NCI-H510A (cell line): ENCODE data around the gene POLR3C.

Source experiments
- DNase-seq: peaks from one replicate; lab custom pipeline; 2025; lab: John Stamatoyannopoulos, UW

POLR3C gene

DNA sequence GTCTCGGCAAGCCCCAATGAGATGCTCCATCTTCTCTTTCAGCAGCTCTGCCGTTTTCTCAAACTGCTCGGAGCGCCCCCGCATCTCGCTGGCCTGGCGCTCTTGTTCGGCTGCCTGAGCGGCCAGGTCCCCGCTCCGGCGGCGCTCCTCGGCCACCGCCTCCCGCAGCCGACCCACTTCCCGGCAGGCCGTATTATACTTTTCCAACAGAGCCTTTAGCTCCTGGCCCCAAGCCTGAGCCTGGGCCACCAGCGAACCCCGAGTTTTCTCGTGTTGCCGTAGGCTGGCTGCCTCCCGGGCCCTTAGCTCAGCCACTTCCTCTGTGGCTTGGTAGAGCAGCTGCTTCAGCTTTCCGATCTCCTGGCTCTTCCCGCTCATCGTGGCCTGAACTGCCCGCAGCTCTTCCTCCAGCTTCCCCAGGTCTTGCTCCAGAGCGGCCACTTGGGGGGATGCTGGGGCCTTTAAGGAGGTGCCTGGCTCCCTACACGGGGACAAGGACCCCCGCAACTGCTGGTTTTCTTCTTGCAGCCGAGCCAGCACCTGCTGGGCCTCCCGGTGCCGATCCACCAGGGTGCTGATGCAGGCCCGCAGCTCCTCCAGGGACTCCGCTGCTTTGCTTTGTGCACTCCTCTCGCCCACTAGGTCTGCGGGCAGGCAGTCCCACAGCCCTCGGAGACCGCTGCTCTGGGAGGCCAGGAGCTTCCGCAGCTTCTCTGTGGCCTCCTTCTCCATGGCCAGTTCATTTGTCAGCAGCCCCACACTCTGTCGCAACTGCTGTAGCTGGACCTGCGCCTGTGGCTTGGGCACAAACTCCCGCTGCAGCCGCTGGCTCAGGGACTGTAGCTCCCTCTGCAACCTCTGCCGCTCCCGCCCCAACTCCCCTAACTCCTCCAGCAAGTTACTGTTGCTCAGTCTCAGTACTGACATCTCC is 48.3 kb downstream of the POLR3C start:
- DNase-seq: no peak

DNA sequence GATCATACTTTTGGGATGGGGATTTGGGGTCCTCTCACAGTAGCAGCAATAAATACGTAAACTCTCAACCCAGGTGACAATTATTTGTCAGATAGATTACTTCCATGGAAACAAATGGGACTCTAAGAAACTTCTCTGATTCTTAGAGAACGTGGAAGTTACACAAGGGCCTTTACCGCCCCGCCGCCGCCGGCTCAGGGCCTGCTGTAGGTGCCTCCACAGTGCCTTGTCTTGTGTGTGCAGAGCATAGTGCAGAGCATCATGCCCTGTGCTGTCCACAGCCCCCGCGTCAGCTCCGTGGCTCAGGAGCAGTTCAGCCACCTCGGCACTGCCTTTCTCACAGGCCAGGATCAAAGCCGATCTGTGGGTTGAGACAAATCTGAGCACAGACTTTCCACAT is 50.6 kb downstream of the POLR3C start:
- no peak for DNase-seq

DNA sequence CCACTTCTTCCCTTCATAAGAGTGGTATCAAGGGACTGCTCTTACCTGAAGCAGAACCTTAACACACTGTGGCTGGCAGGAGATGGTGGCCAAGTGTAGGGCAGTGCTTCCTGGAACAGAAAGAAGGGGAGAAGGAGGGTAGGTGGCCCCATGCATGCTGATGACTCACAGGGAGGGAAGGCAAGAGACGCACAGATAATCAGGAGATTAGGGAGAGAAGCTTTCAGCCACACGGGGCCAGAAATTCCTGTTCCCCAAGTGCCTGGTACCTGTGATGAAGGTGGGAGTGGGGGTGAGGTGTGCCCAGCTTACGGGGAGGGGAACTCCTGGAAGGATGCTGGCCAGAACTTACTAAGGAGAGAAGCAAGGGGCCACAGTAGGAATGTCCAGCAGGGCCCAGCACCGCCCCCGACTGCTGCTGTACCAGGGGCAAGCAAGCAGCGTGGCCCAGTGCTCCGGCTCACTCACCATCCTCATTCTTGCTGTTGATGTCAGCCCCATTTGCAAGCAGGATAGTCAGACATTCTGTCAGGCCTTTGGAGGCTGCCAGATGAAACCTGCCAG is 54.0 kb downstream of the POLR3C start:
- DNase-seq: no peak

DNA sequence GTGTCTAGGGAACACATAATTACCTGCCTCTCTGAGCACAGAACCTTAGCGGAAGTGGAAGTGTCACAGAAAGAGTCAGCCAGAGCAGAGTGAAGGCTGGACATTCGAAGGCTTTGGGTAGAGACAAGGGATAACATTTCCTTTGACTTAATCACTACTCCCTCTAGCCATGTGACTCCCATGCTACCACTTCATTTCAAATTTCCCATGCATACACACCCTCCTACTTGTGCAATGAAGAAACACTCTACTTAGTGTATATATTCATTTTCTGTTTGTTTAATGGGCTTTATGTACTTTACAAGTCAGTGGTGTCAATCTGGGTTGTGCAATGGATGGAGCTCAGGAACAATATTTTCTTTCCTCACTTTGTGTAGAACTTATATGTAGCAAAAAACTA is 54.7 kb downstream of the POLR3C start:
- DNase-seq: no peak

DNA sequence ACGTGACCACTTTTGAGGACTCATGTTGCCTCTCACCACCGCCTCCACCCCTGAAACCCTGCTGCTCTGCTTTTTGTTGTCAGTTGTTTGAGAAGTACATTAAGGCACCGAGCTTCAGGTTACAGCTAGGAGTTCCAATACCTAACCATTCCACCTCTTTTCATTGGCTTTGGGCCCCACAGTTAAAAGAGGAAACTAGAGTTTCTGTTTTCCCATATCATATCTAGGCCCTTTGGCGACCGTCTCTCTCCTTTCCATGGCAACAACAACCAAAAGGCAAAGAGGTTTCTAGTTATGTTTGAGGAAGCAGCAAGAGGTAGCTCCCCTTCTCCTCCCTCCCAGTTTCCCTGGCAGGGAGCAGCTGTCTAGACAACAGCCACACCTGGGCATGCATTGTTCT is 55.8 kb downstream of the POLR3C start:
- DNase-seq: peak; percentile 75

DNA sequence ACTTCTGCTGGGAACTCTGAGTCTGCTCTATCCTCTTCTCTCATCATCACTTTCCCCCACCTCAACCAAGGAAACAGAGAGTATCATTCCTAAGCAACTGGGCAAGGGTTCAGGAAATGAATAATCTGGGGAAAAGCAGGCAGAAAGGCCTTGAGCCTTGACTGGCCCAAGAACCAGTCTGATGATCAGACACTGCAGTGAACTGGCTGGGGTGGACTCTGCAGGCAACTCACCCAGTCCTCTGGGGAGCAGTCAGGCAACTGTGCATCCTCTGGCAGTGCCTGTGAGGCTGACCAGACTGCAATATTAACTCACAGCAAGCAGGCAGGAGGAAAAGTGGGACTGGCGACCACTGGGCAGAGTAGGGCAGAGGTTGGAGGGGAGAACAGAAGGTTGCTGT is 60.7 kb downstream of the POLR3C start:
- DNase-seq: no peak

DNA sequence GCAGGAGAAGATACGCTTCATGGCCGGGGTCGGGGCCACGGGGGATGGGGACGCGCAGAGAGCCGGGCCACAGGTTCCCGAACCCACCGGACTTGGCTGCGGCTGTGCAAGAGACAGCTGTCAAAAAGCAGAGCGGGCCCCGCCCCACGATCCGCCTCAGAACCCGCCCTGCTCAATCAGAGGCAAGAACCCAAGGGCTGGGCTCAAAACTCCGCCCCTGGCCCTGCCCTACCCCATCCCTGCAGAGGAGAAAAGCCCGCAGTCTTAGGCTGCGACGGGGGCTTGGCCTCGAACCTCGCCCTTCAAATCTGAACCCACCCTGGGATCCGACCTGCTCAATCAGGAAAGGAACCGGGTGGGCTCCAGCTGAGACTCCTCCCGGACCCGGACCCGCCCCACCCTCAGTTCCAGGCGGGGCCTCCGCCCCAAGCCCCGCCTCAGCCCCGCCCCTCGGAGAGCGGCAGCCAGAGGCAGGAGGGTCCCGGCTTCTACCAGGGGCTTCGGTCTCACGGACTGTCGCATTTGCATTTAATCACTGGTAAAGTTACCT is 61.8 kb downstream of the POLR3C start, which contains the start of gene ANKRD35:
Gene ANKRD35, minus strand, starts transcription at position 129 of the 550 bp plus-strand sequence. Its CDS starts 108 bp downstream, at position 21.
- peak; percentile 53 for DNase-seq

DNA sequence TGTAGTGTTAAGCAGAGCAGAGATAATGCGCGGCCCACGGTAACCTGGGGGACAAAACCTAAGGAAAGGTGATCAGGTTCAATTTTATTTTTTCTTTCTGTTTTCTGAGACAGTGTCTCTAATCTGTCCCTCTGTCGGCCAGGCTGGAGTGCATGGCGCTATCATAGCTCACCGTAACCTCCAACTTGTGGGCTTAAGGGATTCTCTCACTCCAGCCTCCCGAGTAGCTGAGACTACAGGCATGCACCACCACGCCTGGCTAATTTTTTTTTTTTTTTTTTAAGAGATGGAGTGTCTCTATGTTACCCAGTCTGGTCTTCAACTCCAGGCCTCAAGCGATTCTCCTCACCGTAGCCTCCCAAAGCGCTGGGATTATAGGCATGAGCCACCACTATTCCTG is 62.4 kb downstream of the POLR3C start:
- DNase-seq: no peak

DNA sequence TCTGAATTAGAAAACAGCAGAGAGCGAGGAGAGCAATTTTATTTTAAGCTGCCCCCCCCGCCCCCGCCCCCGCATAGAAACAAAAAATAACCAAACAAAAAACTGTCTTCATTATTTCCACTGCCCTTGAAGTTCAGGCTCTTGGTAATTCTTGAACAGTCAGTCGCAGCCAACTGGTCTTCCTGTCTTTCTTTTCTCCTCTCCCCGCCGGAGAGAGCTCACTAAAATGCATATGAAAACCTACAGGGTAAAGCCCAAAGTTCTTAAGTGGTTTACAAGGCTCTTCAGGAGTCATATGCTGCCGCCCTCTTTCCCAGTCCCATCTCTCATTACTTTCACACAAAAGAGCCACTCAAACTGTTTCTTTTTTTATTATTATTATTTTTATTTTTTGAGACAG is 62.8 kb downstream of the POLR3C start:
- DNase-seq: no peak

DNA sequence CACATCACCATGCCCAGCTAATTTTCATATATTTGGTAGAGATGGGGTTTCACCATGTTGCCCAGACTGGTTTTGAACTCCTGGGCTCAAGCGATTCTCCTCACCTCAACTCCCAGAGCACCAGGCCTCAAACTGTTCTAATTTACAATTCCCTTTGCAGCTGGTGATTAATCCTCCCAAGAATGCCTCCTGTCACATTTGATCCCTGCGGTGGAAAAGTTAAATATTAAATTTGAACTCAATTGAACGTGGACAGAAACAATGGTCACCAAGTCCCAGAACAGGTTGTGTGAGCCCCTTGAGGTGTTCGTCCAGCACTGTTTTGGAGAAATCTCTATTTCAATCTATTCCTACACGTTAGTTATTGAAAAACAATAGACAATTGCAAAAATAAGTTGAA is 63.6 kb downstream of the POLR3C start:
- DNase-seq: no peak

DNA sequence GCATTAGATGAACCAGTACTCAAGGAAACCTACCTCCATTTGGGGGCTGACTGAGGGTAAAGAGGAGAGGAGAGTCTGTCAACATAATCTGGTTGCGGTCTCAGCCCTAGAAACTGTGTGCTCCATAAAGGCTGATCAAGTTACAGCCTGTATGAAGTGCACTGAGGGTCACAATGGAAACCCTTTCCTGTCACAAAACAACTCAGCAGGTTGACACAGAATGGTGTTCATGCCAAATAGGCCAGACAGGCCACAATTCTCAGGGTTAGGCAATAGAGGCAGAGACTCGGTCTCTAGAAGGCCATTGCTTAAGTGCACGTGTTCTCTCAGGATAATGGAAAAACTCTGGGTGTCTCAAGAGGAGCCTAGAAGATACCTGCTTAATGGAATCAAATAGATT is 65.7 kb downstream of the POLR3C start:
- DNase-seq: peak; percentile 55

DNA sequence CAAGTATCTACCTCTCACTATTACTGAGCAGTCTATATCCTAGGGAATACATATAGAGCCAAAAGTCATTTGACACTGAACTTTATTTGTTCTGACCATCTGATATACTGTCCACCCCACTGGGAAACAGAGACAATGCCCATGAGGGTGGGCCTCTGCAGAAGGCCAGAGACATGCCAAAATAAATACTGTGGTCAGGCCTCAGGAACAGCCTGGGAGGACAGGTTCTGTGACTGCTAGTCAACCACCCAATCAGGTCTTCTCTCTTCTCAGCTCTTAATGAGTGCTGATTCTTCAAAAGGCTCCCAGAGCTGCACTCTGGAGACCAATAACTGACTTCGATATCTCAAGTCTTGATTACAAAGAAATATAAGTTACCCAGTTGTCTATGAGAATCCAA is 67.1 kb downstream of the POLR3C start:
- DNase-seq: peak; percentile 36

DNA sequence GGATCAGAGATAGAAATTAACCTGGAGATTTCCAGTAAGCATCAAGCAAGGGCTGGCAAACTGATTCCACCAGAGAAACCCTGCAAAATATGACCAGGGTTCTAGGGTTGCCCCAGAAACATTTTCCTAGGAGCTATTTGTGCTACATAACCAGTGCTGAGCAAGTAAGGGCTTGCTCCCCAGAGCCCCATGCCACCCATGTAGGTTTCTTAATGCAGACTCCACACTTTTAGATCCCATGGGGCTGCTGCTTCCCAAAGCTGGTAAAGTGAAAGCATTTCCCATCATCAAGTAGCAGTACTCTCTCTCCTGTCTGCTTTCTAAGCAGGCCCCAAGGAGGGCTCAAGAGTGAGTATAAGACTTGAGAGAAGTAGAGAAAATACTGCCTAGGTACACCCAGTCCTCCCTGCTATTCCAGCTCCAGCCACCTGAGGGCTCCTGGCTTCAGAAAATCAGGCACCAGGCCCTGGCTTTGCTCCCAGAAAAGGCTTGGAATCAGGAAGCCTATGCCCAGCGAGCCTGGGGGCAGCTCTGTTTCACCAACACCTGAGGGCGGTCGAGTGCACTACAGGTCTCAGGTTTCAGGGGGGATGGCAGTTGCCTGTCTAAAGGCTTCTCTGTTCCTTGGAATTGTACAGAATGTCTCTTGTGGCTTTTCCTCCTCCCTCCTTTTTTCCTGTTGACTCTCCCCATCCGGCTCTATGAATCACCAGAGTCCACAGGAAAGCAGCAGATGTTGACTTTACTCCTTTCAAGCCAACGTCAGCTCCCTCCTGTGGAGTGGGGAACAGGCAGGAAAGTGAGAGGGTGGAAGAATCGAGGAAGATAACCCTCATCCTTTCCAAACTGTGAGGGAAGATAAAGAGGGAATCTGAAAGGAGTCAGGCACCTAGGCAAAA is 67.8 kb downstream of the POLR3C start:
- DNase-seq: peak; percentile 94

DNA sequence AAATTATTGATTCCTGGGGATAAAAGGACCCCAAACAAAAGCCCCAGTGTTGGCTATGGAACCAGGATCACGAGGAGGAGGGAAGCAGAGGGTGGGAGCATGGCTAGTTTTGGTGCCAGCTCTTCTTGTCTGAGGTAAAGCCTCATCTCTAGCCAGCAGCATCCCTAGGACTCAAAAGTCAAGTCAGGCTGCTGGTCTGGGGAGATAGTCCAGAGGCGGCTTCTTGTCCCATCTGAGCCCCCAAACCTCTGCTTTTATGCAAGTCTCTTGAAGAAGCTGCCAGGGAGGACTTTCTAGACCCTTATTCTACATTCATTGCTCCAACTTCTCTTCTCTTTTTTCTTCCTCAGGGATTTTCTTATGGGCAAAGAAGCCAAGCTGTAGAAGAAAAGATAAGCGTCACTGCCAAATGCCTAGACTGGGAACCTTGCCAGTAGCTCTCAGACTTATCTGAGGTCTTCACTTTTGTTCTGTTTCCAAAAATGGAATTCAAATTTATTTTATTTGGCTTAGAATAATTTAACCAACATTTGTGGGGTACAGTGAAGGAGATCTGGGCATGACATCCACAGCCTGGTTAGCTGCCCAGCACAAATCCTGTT is 68.6 kb downstream of the POLR3C start:
- DNase-seq: no peak

DNA sequence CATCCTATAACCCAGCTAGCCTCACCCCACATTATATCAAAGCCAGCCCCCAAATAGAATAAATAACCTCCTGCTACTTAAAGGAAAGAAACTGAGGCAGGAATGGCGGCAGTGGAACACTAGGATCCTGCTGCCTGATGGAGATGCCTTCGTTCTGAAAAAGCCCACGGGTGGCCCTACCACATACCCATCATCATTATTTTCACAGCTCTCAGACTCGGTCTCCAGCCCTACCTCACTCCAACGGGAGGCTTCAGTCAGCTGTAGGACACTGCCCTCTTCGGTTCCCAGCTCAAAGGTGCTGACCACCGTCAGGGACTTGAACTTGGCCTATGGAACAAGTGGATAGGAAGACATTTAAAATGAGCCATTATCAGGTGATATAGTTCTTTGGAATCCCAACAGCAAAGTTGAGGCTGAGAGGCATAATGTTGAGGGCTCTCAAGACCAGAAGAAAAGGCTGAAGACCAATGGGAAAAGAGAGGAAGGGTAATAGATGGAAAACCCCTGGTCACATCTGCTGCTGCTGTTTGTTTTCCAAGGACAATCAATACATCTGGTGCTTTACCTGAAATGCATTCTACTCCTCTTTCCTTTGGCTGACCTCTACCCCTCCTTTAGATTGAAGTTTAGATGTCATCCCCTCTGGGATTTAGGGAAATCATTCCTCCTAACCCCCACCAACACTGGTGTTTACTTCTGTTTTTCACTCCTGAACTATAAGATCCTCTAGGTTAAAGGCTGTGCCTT is 69.5 kb downstream of the POLR3C start:
- no peak for DNase-seq
